ENCODE measurements around the gene STAG2. TPM values are rescaled to one million over a fixed set of nuclear protein-coding genes. Genes with fewer than 3 reads are reported as not detected.

The STAG2 gene
- total RNA-seq, 1 experiment from 2014 or later = 66.3 TPM

DNA sequence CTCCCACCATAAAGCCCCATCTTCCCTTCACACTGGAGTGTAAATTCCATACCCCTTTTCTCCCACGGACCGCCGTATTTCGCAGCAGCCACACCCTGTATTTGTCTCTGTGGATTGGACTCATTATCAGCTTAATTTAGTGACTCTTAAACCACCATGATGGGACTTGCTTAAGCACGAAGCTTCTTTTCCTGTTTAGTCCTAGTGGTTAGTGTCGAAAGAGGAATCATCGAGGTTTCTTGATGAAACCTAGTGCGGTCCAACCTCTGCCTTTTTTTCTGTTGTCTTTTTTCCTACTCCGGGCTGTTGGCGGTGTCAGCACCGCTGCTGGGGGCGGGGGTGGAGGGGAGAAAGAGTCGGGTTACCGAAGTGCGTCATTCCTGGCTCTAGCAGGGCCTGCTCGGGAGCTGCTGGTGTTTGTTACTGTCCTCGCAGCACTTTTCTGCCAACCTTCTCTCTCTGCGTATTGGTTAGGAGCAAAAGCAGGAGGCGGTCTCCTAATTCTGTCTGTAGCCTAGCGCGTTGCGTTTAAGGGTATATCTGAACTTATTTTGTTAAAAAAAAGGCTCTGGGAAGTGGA lies 1.4 kb downstream of the STAG2 start:
- H3K4me2 ChIP-seq (ENCODE audit: low read length) = peak overlapping the region; percentile 87
- ATAC-seq (peak; percentile 72), DNase-seq (ENCODE audit: low read depth, low spot score) (peak; percentile 75)
- no peaks in the 10 kb centered on the region for H3K36me3 ChIP-seq (ENCODE audit: control insufficient read depth in 1 of 2, insufficient read depth in 2 of 2, low read length in 2 of 2)
- H3K4me1 ChIP-seq (ENCODE audit: control insufficient read depth in 1 of 2, insufficient read depth in 2 of 2, low read length in 2 of 2) = peaks cover 9 to 22% of the 10 kb centered on the region in 2 experiments
- H3K9me2 ChIP-seq (ENCODE audit: insufficient read depth) = no peaks in the 10 kb centered on the region
- H3K9ac ChIP-seq (ENCODE audit: low read length) = peak overlapping the region; percentile 95
- H3K9me3 ChIP-seq (ENCODE audit: control insufficient read depth in 1 of 2, insufficient read depth in 1 of 2, low read depth in 1 of 2, low read length in 2 of 2) = no peaks in the 10 kb centered on the region
- ChIA-PET POLR2A (interaction anchor here (0.6 kb wide), 1 partner anchor 15 kb away, joined by 3 read pairs; no protein-coding TSS in a partner anchor), RAD21 (ENCODE audit: low non-redundant PET in 1 of 2, low total read pairs in 2 of 2, uncharacterized antibody in 2 of 2, unreplicated experiment in 2 of 2) (no interaction called here), CTCF (interaction anchor here (1.0 kb wide), 1 partner anchor 14 kb away, joined by 5 read pairs; no protein-coding TSS in a partner anchor)
- no peaks in the 10 kb centered on the region for H3K27me3 ChIP-seq (ENCODE audit: insufficient read depth, low read length)
- no peak for TF ChIP-seq SRF (IDR thresholded peaks at IDR 0.05; ENCODE audit: low read depth)
- TF ChIP-seq POLR2AphosphoS5 (IDR thresholded peaks at IDR 0.05; ENCODE audit: low read depth, low read length) = peak; percentile 60
- H3K79me2 ChIP-seq (ENCODE audit: insufficient read depth, low read length) = peaks cover 57% of the 10 kb centered on the region
- intact Hi-C loops (cut with micrococcal nuclease) = loop anchor here (5.0 kb wide), 1 partner anchor 131 kb away; no protein-coding TSS in a partner anchor
- no peaks in the 10 kb centered on the region for H4K20me1 ChIP-seq (ENCODE audit: insufficient read depth)
- no peak overlapping the region for H2AFZ ChIP-seq (ENCODE audit: low read depth, low read length, poor library complexity, severe bottlenecking)
- H3K27ac ChIP-seq (ENCODE audit: low read depth, low read length) = peak overlapping the region; percentile 84
- no TSS peak for BruUV-seq (replicated peaks)
- peak overlapping the region; percentile 70 to 78 for H3K4me3 ChIP-seq (replicated peaks in 1 of 2; ENCODE audit: low read depth in 1 of 2, low read length in 2 of 2)

DNA sequence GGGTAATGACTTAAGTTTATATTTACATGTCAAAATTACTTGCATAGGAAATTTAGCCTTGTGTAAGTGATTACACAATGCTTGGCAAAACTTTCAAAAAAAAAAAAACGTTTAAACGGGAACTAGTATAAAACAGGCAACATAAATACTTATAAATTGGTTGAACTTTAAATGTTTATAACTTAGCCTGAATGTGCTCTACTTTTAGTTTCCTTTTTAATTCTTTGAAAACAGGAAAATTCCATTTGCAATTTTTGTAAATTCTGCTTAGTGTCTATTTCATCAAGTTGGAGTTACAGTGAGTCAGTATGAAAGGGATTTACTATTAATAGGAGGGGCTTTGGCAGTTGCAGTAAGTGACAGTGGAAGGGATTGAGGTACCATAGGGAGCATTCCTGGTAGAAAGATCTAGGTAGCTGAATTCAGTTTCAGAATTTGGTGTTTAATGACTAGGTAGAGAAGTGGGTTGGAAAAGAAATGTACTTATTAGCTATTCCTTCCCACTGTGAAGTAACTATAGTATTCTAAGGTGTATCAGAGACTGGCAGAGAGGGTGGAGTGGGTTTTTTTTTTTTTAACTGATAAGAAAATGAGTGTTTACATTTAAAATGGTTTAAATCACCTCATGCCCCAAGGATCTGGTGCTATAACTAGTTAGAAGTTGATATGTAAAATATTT lies 2.8 kb downstream of the STAG2 start:
- Histone ChIP-seq H3K4me3 (replicated peaks in 1 of 2; ENCODE audit: low read depth in 1 of 2, low read length in 2 of 2) (peak overlapping the region in 1 of 2 experiments; percentile 78; a peak in 1 of 4 replicates), H3K4me2 (ENCODE audit: low read length) (peak overlapping the region; percentile 87), H3K9me3 (ENCODE audit: control insufficient read depth in 1 of 2, insufficient read depth in 1 of 2, low read depth in 1 of 2, low read length in 2 of 2) (no peaks in the 10 kb centered on the region), H2AFZ (ENCODE audit: low read depth, low read length, poor library complexity, severe bottlenecking) (no peak overlapping the region), H3K27me3 (ENCODE audit: insufficient read depth, low read length) (no peaks in the 10 kb centered on the region), H3K9me2 (ENCODE audit: insufficient read depth) (no peaks in the 10 kb centered on the region), H3K79me2 (ENCODE audit: insufficient read depth, low read length) (peaks cover 71% of the 10 kb centered on the region), H3K36me3 (ENCODE audit: control insufficient read depth in 1 of 2, insufficient read depth in 2 of 2, low read length in 2 of 2) (no peaks in the 10 kb centered on the region), H3K27ac (ENCODE audit: low read depth, low read length) (no peak overlapping the region), H3K4me1 (ENCODE audit: control insufficient read depth in 1 of 2, insufficient read depth in 2 of 2, low read length in 2 of 2) (peaks cover 9 to 32% of the 10 kb centered on the region in 2 experiments), H3K9ac (ENCODE audit: low read length) (no peak overlapping the region), H4K20me1 (ENCODE audit: insufficient read depth) (no peaks in the 10 kb centered on the region)
- CTCF ChIA-PET = no interaction called here
- no TSS peak for BruUV-seq (replicated peaks)
- DNase-seq (ENCODE audit: low read depth, low spot score) (no peak), ATAC-seq (no peak)
- TF ChIP-seq POLR2AphosphoS5 (IDR thresholded peaks at IDR 0.05; ENCODE audit: low read depth, low read length) (no peak), CBX3 (IDR thresholded peaks at IDR 0.05; ENCODE audit: low read depth) (no peak)
- POLR2A ChIA-PET = no interaction called here
- intact Hi-C loops (cut with micrococcal nuclease) = loop anchor here (5.0 kb wide), 1 partner anchor 132 kb away; no protein-coding TSS in a partner anchor
- RAD21 ChIA-PET (ENCODE audit: low non-redundant PET in 1 of 2, low total read pairs in 2 of 2, uncharacterized antibody in 2 of 2, unreplicated experiment in 2 of 2) = no interaction called here

Measured in HCT116 (cell line).